GM21360 (cell line): ENCODE measurements around the gene ELP2.

ENCODE experiments used
- ATAC-seq: cut with Tn5 transposase; IDR thresholded peaks from one replicate; pipeline ENCODE4 v1.9.1; 2021; ENCODE audit warnings: mild to moderate bottlenecking, moderate library complexity; ENCODE audit not compliant: unreplicated experiment

The ELP2 gene

DNA sequence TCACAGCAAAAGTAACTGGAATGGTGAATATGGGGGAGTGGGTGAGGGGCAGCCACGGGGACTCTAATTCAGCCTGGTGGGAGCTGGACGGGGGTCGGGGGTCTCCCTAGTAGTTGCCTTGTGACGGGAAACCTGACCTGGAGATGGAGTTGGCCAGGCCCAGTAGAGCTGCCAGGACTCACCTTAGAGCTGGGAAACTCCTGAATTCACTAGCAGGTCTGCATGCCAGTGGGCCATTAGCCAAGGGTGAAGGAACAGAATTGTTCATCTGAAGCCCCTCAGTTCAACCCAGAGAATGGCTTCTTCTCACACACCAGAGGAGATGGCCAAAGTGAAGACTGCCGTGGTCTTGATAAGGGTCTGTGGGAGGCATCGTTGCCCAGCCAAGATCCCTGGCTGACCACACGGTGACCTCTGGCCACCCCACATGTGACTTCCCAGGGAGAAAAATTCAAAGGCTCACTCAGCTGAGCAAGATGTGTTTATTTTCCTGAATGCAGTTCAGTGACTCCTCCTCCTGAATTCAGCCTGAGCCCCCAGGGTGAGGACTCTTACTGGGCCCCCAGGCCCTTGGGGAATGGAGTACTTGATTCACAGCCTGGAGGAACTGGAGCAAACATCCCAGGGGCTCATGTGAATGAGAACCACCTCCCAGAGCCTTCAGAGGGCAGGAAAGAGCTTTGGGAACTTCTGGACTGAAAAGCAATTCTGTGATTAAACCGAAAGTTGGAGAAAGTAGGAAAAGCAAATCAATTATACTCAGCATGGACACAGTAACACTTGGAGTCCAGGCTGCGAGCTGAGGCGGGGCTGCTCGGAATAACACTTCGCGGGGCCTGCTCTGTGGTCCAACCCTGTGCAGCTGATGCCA lies 82.8 kb downstream of the ELP2 start:
- no peak for ATAC-seq

DNA sequence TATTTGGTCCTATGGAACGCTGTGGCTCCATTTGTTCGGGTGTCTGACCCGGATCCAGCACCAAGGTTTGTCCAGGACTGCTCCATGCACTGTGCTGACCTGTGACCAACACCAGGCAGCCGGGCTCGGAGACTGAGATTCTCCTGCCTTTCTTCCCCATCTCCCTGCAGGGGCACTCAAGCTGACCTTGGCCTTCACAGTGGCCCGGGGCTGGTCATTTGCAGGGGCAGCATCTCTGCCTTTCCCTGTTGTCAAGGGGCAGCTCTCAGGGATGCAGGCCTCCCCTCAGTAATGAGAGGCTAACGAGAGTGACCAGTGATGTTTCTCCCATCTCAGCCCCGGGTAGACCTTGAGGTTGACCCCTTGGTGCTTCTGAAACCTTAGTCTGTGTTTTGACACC lies 85.1 kb downstream of the ELP2 start:
- ATAC-seq = no peak

DNA sequence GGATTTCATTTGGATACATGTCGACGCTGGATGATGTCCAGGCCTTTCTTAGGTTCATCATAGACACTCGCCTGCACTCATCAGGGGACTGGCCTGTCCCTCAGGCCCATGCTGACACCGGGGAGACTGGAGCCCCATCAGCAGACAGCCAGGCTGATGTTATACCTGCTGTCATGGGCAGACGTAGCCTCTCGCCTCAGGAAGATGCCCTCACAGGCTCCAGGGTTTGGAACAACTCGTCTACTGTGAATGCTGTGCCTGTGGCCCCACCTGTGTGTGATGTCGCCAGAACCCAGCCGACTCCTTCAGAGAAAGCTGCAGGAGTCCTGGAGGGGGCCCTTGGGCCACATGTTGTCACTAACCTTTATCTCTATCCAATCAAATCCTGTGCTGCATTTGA lies 85.9 kb downstream of the ELP2 start:
- no peak for ATAC-seq

DNA sequence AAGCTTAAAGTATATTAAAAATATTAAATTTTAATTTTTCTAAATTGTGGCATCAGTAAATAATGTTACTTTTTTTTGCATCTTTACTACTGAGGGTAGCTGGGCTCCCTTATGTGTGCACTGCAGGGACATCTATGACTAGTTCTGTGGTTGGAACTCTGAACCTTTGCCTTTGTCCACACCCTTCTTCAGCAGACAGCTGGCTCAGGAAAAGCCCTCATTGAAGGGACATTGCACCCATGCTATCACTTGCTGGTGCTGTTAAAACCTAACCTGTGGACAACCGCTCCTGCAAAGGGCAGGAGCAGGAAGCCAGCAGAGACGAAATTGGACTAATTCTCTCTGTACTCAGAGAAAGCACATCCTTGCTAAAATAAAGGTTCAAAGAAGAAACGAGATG lies 87.6 kb downstream of the ELP2 start:
- no peak for ATAC-seq

DNA sequence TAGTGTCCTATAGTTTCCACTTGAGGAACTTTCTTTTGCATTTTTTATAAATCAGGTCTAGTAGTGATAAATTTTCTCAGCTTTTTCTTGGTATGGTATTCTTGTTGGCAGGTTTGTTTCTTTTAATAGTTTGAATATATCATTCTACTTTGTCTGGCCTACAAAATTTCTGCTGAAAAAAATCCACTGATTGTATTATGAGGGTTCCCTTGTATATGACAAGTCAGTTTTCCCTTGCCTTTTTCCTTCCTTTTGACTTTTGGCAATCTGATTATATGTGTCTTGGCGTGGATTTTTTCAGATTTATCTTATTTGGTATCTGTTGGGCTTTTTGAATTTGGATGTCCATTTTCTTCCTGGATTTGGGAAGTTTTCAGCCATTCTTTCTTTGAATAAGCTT lies 99.5 kb downstream of the ELP2 start:
- ATAC-seq = no peak
